Measurements from ENCODE around the gene PACRG.

The PACRG gene

GRCh38 chr6:163008626-163009025, 280.9 kb downstream of the PACRG start:
- no peak for DNase-seq (ENCODE audit: low read depth in 2 of 2)

- DNase-seq (ENCODE audit: low read depth in 2 of 2): no peak
Measured at GRCh38 chr6:163010145-163010544, 282.4 kb downstream of the PACRG start.

GRCh38 chr6:163014736-163015135, 287.0 kb downstream of the PACRG start:
- no peak for DNase-seq (ENCODE audit: low read depth in 2 of 2)

DNA sequence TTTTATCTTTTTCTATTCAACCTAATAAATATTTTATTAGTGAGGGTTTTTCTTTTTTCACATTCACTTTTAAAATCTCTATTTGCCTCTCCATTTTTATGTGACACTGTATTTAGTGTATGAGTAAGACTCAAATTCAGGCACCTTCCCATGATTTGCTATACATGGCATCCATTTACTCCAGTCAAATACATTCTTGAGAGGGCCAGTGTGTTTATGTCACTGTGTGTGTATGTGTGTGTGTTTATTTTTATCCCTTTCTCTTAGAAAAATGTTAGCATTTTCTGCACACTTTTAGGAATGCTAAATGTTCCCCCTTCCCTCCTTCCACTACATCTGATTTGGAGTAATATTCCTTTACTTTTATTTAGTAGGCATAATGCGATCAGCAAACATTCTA, 290.0 kb downstream of the PACRG start:
- DNase-seq (ENCODE audit: low read depth in 2 of 2): no peak

DNA sequence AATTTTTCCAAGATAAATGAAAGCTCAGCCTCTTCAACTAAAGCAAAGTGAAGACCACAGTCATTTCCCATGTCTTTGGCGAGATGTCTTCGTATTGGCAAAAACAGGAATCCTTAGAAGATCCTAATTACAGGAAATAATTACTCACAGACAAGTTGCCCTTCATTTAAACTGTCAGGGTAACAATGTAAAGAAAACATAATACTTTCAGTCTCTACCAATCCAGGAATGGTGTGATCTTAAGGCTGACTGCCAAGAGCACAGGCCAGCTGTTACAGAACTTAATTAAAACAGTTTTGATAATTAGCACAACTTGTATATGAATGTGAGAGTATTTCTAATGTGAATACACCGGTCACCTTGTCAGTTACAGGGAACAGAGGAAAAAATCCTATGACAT, 292.2 kb downstream of the PACRG start:
- no peak for DNase-seq (ENCODE audit: low read depth in 2 of 2)

- no peak for DNase-seq (ENCODE audit: low read depth in 2 of 2)
Measured at GRCh38 chr6:163021054-163021453, 293.3 kb downstream of the PACRG start.

DNA sequence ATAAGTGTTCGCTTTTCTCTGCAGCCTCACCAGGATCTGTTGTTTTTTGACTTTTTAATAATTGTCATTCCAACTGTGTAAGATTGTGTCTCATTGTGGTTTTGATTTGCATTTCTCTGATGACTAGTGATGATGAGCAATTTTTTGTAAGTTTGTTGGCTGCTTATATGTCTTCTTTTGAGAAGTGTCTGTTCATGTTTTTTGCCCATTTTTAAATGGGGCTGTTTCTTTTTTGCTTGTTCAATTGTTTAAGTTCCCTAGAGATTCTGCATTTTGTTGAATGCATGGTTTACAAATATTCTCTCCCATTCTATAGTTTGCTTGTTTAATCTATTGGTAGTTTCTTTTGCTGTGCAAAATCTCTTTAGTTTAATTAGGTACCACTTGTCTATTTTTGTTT, 295.9 kb downstream of the PACRG start:
- no peak for DNase-seq (ENCODE audit: low read depth in 2 of 2)

- no peak for DNase-seq (ENCODE audit: low read depth in 2 of 2)
Measured at GRCh38 chr6:163026893-163027292, 299.1 kb downstream of the PACRG start.

DNA sequence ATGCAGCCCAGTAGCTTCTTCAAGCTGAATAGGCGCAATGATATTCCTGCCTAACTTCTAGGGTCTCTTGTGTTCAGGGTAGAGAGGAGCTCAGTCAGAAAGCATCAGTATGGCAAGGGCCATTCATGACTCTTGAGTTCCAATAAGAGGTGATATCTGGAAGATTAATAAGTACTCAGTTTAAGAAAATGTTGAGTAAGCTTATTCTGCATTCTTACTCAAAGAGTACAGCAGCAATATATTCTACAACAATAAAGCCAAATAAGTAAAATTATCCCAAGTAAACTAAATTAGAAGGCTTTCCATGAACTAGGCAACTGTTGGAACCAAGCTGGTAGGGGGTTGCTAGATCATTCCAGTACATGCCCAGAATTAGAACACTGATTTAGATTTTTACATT, 303.2 kb downstream of the PACRG start:
- DNase-seq (ENCODE audit: low read depth in 2 of 2): no peak

DNA sequence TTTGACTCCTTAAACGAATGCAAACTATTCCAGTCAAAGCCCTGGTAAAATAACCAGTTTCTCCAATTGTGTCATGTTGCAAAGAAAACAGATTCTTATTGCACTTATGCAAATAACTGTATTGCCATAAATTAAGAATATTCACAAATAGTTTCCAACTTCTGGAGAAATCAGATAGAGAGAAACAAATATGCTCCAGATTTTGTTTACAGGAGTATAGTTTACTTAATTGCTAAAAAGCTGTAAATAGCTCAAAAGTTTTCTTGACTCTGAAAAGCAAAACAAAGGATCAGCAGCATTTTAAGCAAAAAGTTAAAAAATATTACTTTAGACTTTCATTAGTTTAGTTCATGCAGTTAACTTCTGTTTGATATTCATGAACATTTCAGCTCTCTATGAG, 304.2 kb downstream of the PACRG start:
- DNase-seq (ENCODE audit: low read depth in 2 of 2): no peak

GRCh38 chr6:163036160-163036645, 308.4 kb downstream of the PACRG start:
- DNase-seq (ENCODE audit: low read depth in 2 of 2): no peak

- DNase-seq (ENCODE audit: low read depth in 2 of 2): no peak
Measured at GRCh38 chr6:163038317-163038716, 310.5 kb downstream of the PACRG start.

- no peak for DNase-seq (ENCODE audit: low read depth in 2 of 2)
Measured at GRCh38 chr6:163048345-163048744, 320.6 kb downstream of the PACRG start.

GRCh38 chr6:163053667-163054344, 326.0 kb downstream of the PACRG start:
- DNase-seq (ENCODE audit: low read depth in 2 of 2): no peak

DNA sequence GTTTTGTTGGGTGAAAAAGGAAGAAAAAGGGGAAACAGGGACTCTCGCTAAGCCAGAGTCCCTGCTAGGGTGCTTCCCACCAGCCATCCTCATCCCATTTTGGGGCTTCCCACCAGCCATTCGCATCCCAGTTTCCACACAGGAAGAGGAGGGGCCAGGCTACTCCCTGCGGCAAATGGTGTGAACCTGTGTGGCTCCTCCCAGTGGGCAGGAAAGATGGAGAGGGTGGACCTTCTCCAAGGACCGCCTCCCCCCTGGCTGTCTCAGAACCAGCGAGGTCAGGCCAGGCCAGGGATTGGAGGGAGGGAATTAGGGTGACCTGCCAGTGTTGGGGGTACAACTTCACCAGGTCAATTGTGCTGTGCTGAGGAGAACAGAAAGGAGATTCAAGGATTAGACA, 326.9 kb downstream of the PACRG start:
- no peak for DNase-seq (ENCODE audit: low read depth in 2 of 2)

DNA sequence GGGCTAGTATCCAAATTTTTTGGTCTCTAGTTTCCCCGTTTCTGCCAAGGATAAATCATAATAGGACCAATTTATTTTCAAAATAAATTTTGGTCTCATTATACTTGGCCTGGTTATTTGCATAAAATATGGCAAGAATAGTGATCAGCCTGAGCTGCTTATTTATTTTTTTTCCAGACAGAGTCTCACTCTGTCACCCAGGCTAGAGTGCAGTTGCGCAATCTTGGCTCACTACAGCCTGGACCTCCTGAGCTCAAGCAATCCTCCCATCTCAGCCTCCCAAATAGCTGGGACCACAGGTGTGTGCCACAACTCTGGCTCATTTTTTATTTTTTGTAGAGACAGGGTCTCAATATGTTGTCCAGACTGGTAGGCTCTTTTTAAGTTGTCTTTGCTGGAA, 329.5 kb downstream of the PACRG start:
- DNase-seq (ENCODE audit: low read depth in 2 of 2): no peak

- no peak for DNase-seq (ENCODE audit: low read depth in 2 of 2)
Measured at GRCh38 chr6:163062790-163063189, 335.0 kb downstream of the PACRG start.

GRCh38 chr6:163063561-163063960, 335.8 kb downstream of the PACRG start:
- DNase-seq (ENCODE audit: low read depth in 2 of 2): no peak

DNA sequence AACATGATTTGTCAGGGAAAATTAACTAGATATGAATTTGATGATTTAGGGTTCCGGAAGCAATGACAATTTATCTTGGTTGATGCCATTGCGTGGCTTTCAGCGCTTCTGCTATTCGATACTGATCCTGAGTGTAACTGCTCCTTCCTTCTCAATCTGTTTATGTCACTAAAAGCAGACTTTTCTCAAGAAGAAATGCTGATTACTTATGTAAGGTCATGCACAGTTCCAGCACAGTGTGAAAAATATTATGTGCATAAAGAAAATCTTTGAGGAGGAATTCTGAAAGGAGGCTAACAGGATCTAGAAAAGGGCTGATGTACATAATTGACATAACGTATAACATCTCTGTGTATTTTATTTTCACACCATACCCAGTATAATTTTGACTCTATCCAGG, 336.6 kb downstream of the PACRG start:
- DNase-seq (ENCODE audit: low read depth in 2 of 2): no peak

- no peak for DNase-seq (ENCODE audit: low read depth in 2 of 2)
Measured at GRCh38 chr6:163066200-163066599, 338.4 kb downstream of the PACRG start.

GRCh38 chr6:163077134-163077533, 349.4 kb downstream of the PACRG start:
- DNase-seq (ENCODE audit: low read depth in 2 of 2): no peak

DNA sequence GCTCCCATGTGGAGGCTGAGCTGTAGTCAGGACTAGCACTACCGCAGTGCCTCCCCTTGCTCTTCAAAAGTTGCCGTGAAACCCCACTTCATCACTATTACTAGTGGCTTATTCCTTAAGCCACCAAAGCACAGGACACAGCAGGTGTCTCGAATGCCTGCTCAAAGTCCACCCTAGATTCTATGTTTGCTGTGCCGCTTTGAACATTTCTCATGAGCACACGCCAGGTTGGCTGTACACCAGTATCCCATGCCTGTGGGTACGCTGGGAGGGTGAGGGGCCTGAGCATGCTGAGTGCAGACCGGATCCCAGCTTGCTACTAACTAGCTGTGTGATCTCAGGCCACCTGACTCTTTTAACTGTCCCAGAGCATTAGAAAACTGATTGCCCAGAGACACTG, 350.9 kb downstream of the PACRG start:
- no peak for DNase-seq (ENCODE audit: low read depth in 2 of 2)

GRCh38 chr6:163080228-163080627, 352.5 kb downstream of the PACRG start:
- DNase-seq (ENCODE audit: low read depth in 2 of 2): no peak

DNA sequence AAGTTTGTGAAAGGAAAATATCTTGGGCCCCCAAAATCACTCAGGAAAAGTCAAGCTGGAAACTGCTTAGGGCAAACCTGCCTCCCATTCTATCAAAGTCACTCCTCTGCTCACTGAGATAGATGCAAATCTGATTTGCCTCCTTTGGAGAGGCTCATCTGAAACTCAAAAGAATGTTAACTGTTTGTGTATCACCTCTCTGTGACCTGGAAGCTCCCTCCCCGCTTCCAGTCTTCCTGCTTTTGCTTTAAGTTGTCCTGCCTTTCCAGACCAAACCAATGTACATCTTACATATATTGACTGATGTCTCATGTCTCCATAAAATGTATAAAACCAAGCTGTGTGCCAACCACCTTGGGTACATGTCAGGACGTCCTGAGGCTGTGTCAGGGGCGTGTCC, 355.4 kb downstream of the PACRG start:
- no peak for DNase-seq (ENCODE audit: low read depth in 2 of 2)
